Measurements from ENCODE around the gene CYP2C18.

DNA sequence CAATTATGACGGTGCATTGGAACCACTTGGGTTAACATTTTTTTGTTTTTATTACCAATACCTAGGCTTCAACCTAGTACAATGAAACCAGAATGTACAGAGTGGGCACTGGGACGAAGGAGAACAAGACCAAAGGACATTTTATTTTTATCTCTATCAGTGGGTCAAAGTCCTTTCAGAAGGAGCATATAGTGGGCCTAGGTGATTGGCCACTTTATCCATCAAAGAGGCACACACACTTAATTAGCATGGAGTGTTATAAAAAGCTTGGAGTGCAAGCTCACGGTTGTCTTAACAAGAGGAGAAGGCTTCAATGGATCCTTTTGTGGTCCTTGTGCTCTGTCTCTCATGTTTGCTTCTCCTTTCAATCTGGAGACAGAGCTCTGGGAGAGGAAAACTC lies 78.9 kb downstream of the CYP2C18 start, which contains the start of gene CYP2C19:
- TF ChIP-seq, protein P1, sequence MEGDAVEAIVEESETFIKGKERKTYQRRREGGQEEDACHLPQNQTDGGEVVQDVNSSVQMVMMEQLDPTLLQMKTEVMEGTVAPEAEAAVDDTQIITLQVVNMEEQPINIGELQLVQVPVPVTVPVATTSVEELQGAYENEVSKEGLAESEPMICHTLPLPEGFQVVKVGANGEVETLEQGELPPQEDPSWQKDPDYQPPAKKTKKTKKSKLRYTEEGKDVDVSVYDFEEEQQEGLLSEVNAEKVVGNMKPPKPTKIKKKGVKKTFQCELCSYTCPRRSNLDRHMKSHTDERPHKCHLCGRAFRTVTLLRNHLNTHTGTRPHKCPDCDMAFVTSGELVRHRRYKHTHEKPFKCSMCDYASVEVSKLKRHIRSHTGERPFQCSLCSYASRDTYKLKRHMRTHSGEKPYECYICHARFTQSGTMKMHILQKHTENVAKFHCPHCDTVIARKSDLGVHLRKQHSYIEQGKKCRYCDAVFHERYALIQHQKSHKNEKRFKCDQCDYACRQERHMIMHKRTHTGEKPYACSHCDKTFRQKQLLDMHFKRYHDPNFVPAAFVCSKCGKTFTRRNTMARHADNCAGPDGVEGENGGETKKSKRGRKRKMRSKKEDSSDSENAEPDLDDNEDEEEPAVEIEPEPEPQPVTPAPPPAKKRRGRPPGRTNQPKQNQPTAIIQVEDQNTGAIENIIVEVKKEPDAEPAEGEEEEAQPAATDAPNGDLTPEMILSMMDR (IDR thresholded peaks at IDR 0.05), result no peak
- TF ChIP-seq EZH2 (IDR thresholded peaks at IDR 0.05; ENCODE audit: borderline replicate concordance, insufficient read depth, low read depth, low read length, poor library complexity, severe bottlenecking), result no peak
